GM18508 (cell line): ENCODE data around the gene SLC38A4.

ENCODE experiments used
- ATAC-seq: cut with Tn5 transposase; IDR thresholded peaks from one replicate; pipeline ENCODE4 v1.9.1; 2021; ENCODE audit warnings: moderate number of reproducible peaks; ENCODE audit not compliant: insufficient read depth, unreplicated experiment

SLC38A4 gene

DNA sequence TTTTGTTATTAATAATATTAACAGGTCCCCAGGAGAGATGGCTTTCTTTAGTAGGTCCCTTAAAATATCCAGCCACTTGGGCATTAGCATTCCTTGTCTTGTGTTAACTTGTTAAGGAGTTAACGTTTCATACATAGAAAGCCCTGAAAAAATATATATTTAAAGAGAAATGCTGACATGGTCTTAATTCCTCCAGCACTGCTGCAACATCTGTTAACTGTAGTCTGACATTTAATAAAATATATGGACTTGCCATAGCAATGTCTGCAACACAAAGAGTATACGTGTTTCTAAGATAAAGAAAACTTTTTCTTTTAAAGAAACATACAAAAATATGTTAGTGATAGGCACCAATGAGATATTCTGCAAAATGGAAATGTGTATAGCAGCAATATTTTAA is 10.0 kb downstream of the SLC38A4 start:
- no peak for ATAC-seq

DNA sequence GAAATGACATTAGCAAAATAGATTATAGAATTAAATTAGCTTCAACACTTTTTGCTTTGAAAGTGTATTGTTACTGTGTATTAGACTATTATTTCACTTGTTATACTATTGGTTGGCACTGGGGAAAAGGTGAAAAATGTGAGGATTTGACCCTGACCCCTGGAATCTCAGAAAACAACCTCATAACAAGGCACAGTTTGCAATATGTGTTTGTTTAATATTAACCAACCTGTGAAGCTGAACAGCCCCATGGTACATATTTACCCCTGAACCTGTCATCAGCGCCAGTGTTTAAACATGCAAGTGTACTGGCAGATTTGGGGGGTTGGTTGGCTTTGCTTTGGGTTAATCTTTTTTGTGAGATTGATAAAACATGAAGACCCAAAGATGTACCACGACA is 11.7 kb downstream of the SLC38A4 start:
- no peak for ATAC-seq

DNA sequence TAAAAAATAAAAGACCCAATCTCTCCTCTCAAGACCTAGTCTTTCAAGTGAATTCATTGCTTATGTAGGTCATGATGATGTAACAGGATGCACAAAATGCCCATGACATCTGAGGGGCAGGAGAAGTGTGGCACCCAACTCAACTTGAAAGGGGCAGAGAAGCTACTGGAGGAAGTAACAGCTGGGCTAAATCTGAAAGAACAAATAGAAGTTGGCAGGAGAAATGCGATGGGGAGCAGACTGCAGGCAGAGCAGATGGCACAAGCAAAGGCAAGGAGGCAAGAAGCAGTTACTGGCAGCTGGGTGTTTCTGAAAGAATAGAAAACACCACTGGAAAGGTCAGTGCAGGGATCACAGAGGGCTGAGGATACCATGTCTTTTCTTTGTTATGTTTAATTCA is 14.6 kb downstream of the SLC38A4 start:
- no peak for ATAC-seq

DNA sequence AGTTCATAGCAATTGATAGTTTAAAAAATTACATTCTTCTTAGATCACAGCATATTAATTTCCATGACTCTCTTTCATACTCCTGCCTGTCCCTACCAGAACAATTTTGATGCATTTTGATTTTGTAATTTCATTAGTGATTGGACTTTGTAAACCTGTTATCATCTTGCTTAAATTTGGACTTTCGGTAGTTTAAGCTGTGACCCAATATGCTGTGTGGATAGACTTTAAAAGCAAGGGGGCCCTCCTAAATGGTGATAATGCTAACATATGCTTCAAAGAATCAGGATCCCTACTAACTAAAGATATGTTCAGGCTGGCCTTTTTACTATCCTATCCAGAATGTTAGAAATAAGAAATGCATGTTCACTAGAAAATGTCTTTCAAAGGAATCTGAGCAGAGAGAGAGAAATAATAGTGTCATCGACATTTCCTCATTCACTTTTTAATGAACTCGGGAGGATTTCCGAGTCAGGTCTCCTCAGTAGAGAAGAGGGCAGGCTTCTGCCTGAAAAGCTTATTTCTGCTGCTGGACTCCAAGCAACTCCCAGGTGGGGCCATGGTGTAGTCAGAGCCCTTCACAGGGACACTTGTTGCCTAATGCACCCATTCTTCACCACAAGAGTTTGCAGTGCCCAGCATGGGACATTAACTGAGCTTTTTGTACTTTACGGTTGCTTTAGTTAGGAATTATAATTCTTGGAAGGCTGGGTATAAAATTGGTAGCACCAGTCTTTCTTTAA is 16.7 kb downstream of the SLC38A4 start:
- no peak for ATAC-seq

DNA sequence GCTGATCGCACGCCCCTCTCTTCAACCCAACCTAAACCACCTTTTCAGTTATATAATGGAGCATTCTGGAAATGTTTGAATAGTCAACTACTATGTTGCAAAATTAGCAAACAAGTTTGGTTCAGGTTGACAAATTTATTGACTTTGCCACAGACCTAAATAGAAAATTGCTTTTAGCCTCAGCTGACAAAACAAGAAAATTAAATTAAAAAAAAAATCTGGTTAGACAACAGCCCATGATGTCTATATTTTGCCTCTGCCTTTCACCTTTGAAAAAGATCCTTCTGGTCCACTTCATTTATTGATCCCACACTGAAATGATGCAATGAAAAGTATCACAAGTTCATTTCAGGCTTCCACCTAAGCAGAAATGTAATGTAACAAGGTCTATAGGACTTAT is 17.5 kb downstream of the SLC38A4 start:
- ATAC-seq = no peak

DNA sequence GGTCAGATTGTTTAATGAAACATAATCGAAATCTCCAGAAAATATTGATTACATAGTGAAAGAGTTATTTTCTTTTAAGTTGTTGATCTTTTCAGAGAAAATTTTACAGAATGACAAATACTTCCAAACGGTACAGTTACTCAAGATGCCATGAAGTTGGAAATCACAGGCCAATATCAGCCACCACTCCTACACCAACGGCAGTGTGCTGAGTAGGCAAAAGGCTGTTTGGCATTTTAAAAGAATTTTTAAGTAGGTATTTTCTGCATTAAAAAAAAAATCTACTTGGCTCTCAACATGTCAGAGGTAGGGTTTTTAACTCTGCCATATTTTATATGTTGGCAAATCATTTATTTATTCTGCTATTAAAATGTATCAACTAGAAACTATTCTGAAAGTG is 21.7 kb downstream of the SLC38A4 start:
- ATAC-seq = no peak

DNA sequence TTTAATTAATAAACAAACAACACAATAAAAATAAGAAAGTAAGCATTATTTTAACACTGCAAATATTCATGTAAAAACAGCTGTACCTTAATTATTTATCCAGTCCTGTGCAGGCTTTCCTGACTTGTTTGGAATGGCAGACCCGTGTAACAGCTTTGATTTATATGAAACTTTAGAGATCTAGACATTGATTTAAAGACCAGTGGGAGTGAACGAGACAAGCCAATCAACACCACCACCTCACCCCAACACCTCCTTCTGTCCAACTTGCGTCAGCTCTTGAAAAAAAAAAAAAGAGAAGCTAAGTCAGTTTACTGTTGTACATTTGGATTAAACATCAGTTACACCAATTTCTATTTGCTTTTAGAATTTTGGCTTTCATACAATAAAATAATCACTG is 22.3 kb downstream of the SLC38A4 start:
- no peak for ATAC-seq

DNA sequence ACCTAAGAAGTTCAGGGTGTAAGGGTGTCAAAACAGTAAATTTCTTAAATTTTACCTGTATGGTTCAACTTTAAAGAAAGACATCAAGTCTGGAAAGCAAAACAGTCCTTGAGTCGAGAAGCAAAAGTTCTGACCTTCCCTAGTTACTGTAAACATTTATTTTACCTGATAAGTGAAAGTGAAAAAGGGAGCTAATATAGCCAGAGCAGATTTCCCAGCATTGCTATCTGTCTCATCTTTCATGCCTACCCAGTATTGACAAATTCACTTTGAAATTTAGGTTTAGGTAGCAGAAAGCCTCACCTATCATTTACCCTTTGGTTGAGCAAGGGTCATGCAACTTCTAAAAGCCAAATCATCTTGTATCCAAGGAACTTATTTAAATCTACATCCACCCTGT is 24.5 kb downstream of the SLC38A4 start:
- ATAC-seq = no peak

DNA sequence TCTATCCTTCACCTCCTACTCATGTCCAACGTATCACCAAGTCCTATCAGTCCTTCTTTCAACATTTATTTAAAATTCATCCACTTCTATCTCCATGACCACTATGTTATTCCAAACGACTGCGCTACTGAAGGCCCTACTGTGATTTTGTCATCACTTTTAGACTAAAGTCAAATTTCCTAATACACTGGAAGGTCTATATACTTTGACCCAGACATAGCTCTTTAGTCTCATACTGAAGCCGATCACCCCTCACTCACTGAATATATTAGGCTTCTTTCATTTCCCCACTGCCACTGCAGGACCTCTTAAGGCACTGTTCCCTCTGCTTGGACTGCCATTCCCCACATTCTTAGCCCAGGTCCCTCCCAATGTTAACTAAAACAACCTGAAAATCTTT is 25.6 kb downstream of the SLC38A4 start:
- ATAC-seq = no peak

DNA sequence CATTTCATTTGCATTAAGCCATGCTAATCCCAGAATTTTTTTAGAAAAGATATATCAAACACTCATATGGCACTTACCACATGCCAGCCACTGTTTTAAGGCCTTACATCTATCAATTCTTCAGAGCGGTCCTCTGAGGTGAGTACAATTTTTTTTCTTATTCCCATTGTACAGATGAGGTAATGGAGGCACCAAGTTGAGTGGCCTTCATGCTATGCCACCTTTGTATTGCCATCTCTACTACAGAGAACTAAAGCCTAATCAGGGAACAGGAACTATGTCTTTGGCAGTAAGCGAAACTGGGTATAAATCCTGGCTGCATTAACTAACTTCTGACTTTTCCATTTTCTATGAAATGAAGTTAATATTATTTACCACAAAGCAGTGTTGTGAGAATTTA is 27.1 kb downstream of the SLC38A4 start:
- ATAC-seq = no peak

DNA sequence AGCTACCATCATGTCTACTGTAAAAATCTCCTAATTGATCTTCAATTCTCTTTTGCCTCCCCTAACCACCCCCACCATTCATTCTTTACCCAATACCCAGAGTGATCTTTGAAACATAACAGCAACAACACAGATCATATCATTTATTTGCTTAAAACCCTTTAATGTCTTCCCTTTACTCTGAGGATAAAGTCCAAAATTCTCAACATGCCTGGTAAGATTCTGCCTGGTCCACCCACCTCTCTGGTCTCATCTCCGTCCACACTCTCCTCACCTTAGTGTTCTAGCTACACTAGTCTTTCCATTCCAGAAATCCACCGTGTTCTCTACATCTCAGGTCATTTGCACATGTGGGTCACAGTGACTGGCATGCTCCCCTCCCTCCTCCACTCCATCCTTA is 27.7 kb downstream of the SLC38A4 start:
- no peak for ATAC-seq

DNA sequence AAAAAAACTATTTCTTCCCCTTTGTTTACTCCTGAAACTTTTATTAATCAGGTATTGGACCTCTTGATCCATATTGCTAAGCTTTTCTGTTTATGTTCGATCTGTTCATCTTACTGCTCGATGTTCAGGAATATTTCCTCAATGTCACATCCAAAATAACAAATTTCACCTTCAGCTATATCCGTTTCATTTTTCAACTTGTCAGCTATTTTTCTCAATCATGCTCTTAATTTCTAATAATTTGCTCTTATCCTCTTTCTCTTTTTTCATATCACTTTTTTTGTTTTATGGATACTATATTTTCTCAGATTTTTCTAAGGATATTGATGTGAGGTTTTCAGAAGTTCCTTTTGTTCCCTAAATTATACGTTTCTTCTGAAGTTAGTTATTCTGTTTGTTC is 29.8 kb downstream of the SLC38A4 start:
- no peak for ATAC-seq

DNA sequence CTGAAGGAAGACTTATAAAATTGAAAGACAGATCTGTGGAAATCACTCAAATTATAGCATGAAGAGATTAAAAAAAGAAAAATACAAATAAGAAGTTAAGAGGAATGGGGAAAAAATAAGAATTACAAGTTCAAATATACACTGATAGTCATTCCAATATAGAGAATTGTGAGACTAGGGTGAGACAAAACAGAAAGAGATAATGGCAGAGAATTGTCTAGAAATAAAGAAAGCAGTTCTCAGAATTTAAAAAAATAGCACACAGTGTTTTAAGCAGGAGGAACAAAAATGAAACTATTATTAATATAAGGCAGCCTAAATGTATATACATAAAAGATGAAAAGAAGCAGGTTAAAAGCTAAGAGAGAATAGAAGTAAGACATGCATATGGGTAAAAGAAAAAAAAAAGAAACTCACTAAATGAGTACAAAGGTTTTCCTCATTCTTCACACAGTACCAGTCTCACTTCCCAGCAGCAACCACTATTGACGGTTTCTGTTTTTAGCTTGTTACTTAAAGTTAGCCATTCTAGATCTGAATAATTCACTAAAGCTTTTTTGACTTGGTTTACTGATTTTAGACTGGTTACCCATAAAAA is 31.1 kb downstream of the SLC38A4 start:
- ATAC-seq = no peak

DNA sequence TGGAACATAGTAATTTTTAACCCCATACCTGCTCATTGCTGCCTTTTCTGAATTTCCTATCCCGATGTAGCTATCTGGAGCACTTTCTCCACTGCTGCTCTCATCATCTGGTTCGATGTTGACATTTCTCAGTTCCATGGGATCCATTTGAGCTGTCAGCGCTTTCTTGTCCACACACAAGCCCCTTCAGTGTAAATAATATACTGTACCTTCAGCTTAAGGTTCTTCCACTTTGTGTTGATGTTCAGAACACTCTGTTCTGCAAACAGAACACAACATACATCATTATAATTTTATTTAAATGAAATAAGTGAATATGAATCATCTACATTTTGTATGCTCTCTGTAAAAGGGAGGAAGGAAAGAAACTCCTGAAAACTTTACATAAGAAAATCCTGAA is 32.9 kb downstream of the SLC38A4 start:
- no peak for ATAC-seq

DNA sequence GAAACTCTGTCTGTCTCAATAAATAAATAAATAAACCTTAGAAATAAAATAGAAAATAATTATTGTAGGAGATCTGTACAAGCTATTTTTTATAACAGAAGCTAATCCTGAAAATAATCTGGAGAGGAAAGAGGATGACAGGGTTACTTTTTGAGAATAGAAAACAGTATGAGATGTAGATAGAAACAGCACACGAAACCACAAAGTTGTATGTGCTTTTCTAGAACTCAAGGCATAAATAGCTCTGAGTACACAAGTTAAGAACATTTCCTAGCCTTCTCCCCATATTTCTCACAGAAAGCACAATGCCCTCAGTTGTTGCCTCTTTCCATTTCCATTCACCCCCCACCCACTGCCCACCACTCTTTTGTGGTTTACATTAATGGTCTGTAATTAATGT is 35.7 kb downstream of the SLC38A4 start:
- no peak for ATAC-seq

DNA sequence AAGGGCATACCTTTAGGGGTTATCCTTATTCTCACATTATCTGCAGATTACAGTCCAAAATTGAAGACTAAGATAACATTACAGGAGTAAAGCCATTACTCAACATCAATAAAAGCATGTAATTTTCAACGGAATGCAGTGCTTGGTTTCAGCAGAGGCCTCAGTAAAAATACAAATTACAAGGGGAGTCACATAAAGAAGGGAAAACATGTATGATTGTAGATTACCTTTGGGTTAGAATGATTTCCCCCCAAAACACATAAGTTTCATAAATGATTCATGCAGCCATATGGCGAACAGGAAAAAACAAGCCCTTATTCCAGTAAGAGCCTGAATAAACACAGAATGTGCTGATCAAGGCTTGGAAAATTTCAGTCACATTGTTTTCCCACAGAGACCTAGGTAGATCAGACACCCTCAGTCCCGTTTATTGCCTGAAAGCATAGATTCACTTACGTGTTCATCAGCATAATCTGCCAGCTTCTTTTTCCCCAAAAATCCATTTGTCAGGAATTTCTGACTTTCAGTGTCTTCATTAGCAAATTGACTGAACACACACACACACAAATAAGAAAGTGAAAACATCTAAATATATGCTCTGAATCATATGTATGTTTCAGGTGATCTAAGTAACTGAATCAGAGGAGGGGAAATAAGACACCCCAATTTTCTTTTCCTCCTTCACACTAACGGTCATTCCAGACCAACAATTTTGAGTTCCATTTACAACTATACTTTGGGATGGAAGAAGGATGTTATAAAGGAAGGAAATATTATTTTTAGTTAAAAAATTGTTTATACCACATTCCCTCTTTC is 37.5 kb downstream of the SLC38A4 start:
- no peak for ATAC-seq

DNA sequence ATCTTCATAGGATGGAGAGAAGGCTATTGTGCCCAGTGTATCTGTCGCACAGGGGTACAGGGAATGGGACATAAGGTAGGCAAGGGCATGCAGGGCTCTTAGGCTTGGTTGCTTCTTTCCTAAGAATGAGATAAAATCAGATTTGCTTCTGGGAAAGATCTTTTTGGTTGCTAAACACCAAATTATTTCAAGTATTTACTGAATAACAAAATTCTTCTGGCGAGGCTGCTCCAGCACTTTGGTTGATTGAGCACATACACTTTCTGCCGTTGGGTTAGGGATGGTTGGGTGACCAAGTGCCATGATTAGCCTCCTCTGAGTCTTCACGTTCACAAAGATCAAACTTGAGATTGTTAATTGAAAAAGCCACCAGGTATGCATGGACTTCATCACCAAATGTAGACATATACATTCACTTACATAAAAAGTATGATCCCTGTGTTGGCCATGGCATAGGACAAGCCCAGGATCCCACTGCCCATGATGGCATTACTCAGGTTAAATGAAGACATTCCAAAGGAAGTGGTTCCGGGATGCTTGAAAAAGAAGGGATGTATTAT is 38.2 kb downstream of the SLC38A4 start:
- no peak for ATAC-seq

DNA sequence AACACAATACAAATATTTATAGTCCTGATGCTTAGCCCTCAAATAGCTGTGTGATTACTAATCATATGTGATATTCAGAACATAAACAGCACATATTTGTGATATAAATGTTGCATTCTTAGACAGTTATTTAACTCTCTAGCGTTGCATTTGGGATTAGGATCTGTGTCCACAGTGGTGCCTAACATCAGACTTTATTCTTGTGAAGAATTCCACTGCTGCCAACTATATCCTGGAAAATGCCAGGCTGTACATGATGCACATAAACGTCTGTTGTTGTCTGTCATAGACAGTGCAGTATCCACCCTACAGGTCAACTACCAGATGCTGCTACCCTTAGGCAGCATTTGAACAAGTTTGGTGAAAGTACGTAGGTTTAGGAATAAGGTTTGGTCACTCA is 39.0 kb downstream of the SLC38A4 start:
- ATAC-seq = no peak

DNA sequence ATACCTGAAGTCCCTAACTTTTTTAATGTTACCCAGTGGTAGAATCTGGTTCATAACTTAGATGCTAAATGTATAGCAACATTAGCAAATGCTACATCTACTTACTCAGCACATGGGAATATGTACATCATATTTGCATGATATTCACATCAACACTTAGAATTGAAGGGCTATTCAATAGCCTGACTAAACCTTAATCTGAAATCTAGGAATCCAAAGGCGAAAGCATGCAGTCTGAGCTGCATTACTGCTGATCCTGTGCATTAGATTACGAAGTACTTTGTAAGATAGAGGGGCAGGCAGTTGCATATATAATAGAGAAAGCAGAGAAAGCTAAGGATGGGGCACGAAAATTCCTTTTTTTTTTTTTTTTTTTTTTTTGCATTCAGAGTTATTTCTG is 40.4 kb downstream of the SLC38A4 start:
- ATAC-seq = no peak

DNA sequence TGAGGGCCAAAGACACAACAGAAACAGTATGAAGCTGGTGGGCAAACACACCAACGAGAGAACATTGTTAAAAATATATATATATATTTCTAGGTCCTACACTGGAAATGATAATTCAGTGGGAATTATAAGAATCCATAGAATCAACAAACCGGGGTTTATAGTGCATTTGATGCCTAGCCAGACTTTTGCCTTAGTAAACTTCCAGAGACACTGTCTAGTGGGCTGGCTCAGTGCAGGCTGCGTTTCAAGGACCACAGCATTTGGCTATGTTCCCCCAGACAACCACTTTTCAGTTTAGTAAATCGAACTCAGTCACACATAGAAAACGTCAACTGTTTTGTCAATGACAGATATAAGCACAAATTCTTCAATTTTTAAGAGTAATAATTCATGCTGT is 41.9 kb downstream of the SLC38A4 start:
- no peak for ATAC-seq

DNA sequence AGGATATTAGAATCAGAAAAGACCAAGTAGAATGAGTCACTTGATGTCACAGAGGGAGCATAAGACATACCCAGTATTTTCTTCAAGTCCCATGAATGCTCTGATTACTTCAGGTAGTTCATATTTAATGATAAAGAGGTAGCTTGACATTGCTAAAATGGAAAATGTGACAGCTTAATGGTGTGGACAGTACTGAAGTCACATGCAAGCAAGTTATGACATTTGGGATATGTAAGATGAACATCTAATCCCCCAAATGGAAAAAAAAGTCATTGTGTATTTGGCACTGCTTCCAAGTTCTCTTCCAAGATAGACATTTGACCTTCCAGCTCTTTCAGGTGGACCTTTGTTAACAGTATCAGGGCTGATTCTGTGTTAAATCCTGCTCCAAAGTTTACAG is 45.9 kb downstream of the SLC38A4 start:
- ATAC-seq = no peak
